K562 (cell line): Measurements from ENCODE around the gene MPV17L2. TPM values are rescaled to one million over a fixed set of nuclear protein-coding genes. Genes with fewer than 3 reads are reported as not detected.

Source experiments
- ARID3A ChIP-seq: IDR thresholded peaks from 2 replicates; pipeline ENCODE4 v1.6.1; 2012; ENCODE audit warnings: low read depth, low read length, improper control_type of control experiment, borderline replicate concordance
- CBX2 ChIP-seq: fragments of 200-600 bp; sonication (generic); IDR thresholded peaks from one replicate; pipeline ENCODE4 v1.6.1; 2012; ENCODE audit warnings: mild to moderate bottlenecking, low read length, inconsistent platforms; ENCODE audit not compliant: insufficient read depth, poor library complexity, severe bottlenecking
- CBX5 ChIP-seq: IDR thresholded peaks from 2 replicates; pipeline ENCODE4 v1.6.1; 2014; ENCODE audit warnings: low read depth, borderline replicate concordance
- CREB3 ChIP-seq: fragments of 450-650 bp; conservative IDR thresholded peaks from 2 replicates; pipeline ENCODE4 v1.6.1; 2016; ENCODE audit warnings: missing genetic modification characterization, low read depth, mild to moderate bottlenecking, missing compliant biosample characterization, moderate library complexity
- E2F4 ChIP-seq: sonication (generic); formaldehyde crosslinking; IDR thresholded peaks from 2 replicates; pipeline ENCODE4 v1.8.0; 2022; ENCODE audit warnings: mild to moderate bottlenecking, low read depth, missing genetic modification reagents
- HDAC1 ChIP-seq, 2 experiments: fragments of 450-650 bp; IDR thresholded peaks; 2 replicates each; pipeline ENCODE4 v1.6.1; 2016 to 2017; ENCODE audit warnings: inconsistent platforms in 1 of 2, mild to moderate bottlenecking in 1 of 2, moderate library complexity in 1 of 2
- HMG20B ChIP-seq: fragments of 250-450 bp; sonication (Bioruptor Pico); IDR thresholded peaks from 2 replicates; pipeline ENCODE4 v1.5.0; 2021; ENCODE audit warnings: mild to moderate bottlenecking
- KAT8 ChIP-seq: fragments of 450-650 bp; IDR thresholded peaks from 2 replicates; pipeline ENCODE4 v1.6.1; 2016; ENCODE audit warnings: low read depth, mild to moderate bottlenecking
- MAFK ChIP-seq: IDR thresholded peaks from 2 replicates; pipeline ENCODE4 v1.6.1; 2011; ENCODE audit warnings: low read length, improper control_type of control experiment
- RBM17 ChIP-seq: fragments of 200-400 bp; formaldehyde crosslinking; IDR thresholded peaks from 2 replicates; pipeline ENCODE4 v1.6.1; 2017; ENCODE audit warnings: low read depth, mild to moderate bottlenecking, low read length, borderline replicate concordance
- RREB1 ChIP-seq: fragments of 250-450 bp; sonication (Bioruptor Pico); IDR thresholded peaks from 2 replicates; pipeline ENCODE4 v1.4.0; 2020
- SLC30A9 ChIP-seq: fragments of 250-450 bp; sonication (Bioruptor Pico); IDR thresholded peaks from 2 replicates; pipeline ENCODE4 v1.8.0; 2022; ENCODE audit warnings: mild to moderate bottlenecking, moderate library complexity
- SMAD2 ChIP-seq: fragments of 150-350 bp; IDR thresholded peaks from 2 replicates; pipeline ENCODE4 v1.6.1; 2014; ENCODE audit warnings: low read depth, mild to moderate bottlenecking, low read length
- SMAD3 ChIP-seq: fragments of 450-650 bp; formaldehyde crosslinking; conservative IDR thresholded peaks from 2 replicates; pipeline ENCODE4 v1.4.0; 2020; ENCODE audit warnings: mild to moderate bottlenecking
- ZNF12 ChIP-seq: sonication (generic); formaldehyde crosslinking; IDR thresholded peaks from 2 replicates; pipeline ENCODE4 v1.4.0; 2020; ENCODE audit warnings: mild to moderate bottlenecking, missing genetic modification reagents
- ZNF175 ChIP-seq: fragments of 200-800 bp; sonication (Bioruptor generic); IDR thresholded peaks from 2 replicates; pipeline ENCODE4 v1.6.1; 2016; ENCODE audit warnings: low read depth, mild to moderate bottlenecking, missing genetic modification characterization, missing compliant biosample characterization
- ZNF274 ChIP-seq: IDR thresholded peaks from 2 replicates; pipeline ENCODE4 v1.6.1; 2011; ENCODE audit warnings: low read depth, mild to moderate bottlenecking, low read length, moderate library complexity, borderline replicate concordance
- ZNF408 ChIP-seq: fragments of 250-450 bp; sonication (Bioruptor Pico); IDR thresholded peaks from 2 replicates; pipeline ENCODE4 v1.4.0; 2020; ENCODE audit warnings: low read depth, mild to moderate bottlenecking, moderate library complexity
- ZNF696 ChIP-seq: fragments of 250-450 bp; sonication (Bioruptor Pico); conservative IDR thresholded peaks from 2 replicates; pipeline ENCODE4 v1.4.0; 2020; ENCODE audit warnings: mild to moderate bottlenecking, moderate library complexity
- polyA plus RNA-seq, 8 experiments: library from polyadenylated mRNA; depleted of rRNA in 4 of 8; stranded (reverse) in 5 of 8; unstranded in 3 of 8; fragments of >200 nt; fragmentation: Nextera tagmentation in 2 of 8; fragmentation: Illumina TruSeq in 1 of 8; extraction: Ambion mirVana in 2 of 8; extraction: Trizol in 1 of 8; gene quantifications; 2 replicates each; pipeline versions ENCODE4 v1.2.1 to v1.2.3, GENCODE V29; 2011 to 2014; ENCODE audit warnings: inconsistent platforms in 1 of 8, missing spikeins in 1 of 8
- total RNA-seq, 7 experiments: library from RNA; depleted of rRNA in 6 of 7; stranded (reverse); fragments of >200 nt in 6 of 7; fragmentation: Illumina TruSeq in 2 of 7; extraction: Trizol in 2 of 7; gene quantifications; 2 replicates each; pipeline versions ENCODE4 v1.2.1 to v1.2.3, GENCODE V29; 2011 to 2021; ENCODE audit warnings: low replicate concordance in 1 of 7

Gene MPV17L2
- total and polyA plus RNA-seq, 9 of the 15 experiments (the other 6 are each of a cell fraction or from before 2014, with no cell fraction given), result 10.6 to 60.2 (median 28.5) TPM

GRCh38 chr19:18233224-18233825 is 40.3 kb downstream of the MPV17L2 start (continued):
- TF ChIP-seq ARID3A (no peak), SMAD3 (CRISPR knock-in tag) (no peak; the same call in 1 of the 2 replicates), CREB3 (tag) (peak; percentile 90), ZNF175 (CRISPR knock-in tag) (peak; percentile 37; the same call in 1 of the 2 replicates), RBM17 (no peak), HMG20B (no peak), E2F4 (CRISPR knock-in tag) (no peak), ZNF274 (no peak), MAFK (no peak), ZNF12 (CRISPR knock-in tag) (peak; percentile 65; the same call in 1 of the 2 replicates), CBX2 (no peak), ZNF696 (CRISPR knock-in tag) (no peak), SLC30A9 (no peak), RREB1 (CRISPR knock-in tag) (no peak), KAT8 (no peak), ZNF408 (CRISPR knock-in tag) (no peak), SMAD2 (no peak), CBX5 (no peak), HDAC1 (IDR thresholded peaks at IDR 0.05) (peak in 1 of 2 experiments; percentile 91; a peak in 2 of 4 replicates)
